NCI-H2081 treated with DMSO at 0.1 percent for 48 hours (cell line): ENCODE data around the gene COL6A2.
"Not testable (repeated sequence)": the region's sequence is repeated elsewhere in the genome, so short reads cannot be mapped to it uniquely, and the experiment has no call there.

Source experiments
- DNase-seq: peaks from one replicate; lab custom pipeline; 2025; lab: John Stamatoyannopoulos, UW

The COL6A2 gene

GRCh38 chr21:46126309-46127238 lies 28.7 kb downstream of the COL6A2 start:
- no peak for DNase-seq

GRCh38 chr21:46127239-46128105 lies 29.6 kb downstream of the COL6A2 start:
- no peak for DNase-seq

- DNase-seq = no peak
Measured at GRCh38 chr21:46128106-46128932, 30.4 kb downstream of the COL6A2 start.

- DNase-seq = no peak
Measured at GRCh38 chr21:46128933-46129571, 31.1 kb downstream of the COL6A2 start.

GRCh38 chr21:46129846-46130651 lies 32.1 kb downstream of the COL6A2 start:
- no peak for DNase-seq

- DNase-seq = no peak
Measured at GRCh38 chr21:46130831-46131587, 33.1 kb downstream of the COL6A2 start.

- DNase-seq = no peak
Measured at GRCh38 chr21:46131588-46131837, 33.6 kb downstream of the COL6A2 start.

- no peak for DNase-seq
Measured at GRCh38 chr21:46131838-46132651, 34.1 kb downstream of the COL6A2 start.

- DNase-seq = no peak
Measured at GRCh38 chr21:46135782-46136395, 38.0 kb downstream of the COL6A2 start.

GRCh38 chr21:46136739-46137349 lies 38.9 kb downstream of the COL6A2 start:
- DNase-seq = no peak

- DNase-seq = no peak
Measured at GRCh38 chr21:46137908-46138307, 40.0 kb downstream of the COL6A2 start.

- no peak for DNase-seq
Measured at GRCh38 chr21:46138383-46138970, 40.6 kb downstream of the COL6A2 start.

- DNase-seq = no peak
Measured at GRCh38 chr21:46139686-46140085, 41.8 kb downstream of the COL6A2 start.

GRCh38 chr21:46140352-46141003 lies 42.6 kb downstream of the COL6A2 start:
- DNase-seq = not testable (repeated sequence)

- no peak for DNase-seq
Measured at GRCh38 chr21:46141767-46142581, 44.1 kb downstream of the COL6A2 start.
